Ishikawa (cell line): ENCODE results near the gene CISD3.

Experiments
- CEBPB ChIP-seq: IDR thresholded peaks from 2 replicates; pipeline ENCODE4 v1.6.1; 2012
- CREB1 ChIP-seq: IDR thresholded peaks from 2 replicates; pipeline ENCODE4 v1.6.1; 2012; ENCODE audit warnings: low read depth
- EGR1 ChIP-seq: IDR thresholded peaks from 2 replicates; pipeline ENCODE4 v1.6.1; 2012
- EP300 ChIP-seq: IDR thresholded peaks from 2 replicates; pipeline ENCODE4 v1.6.1; 2012; ENCODE audit warnings: borderline replicate concordance
- FOXM1 ChIP-seq: IDR thresholded peaks from 2 replicates; pipeline ENCODE4 v1.6.1; 2012; ENCODE audit warnings: low read depth, borderline replicate concordance
- MAX ChIP-seq: IDR thresholded peaks from 2 replicates; pipeline ENCODE4 v1.6.1; 2012
- RAD21 ChIP-seq: IDR thresholded peaks from 2 replicates; pipeline ENCODE4 v1.6.1; 2012; ENCODE audit warnings: low read depth
- REST ChIP-seq: IDR thresholded peaks from 2 replicates; pipeline ENCODE4 v1.6.1; 2012; ENCODE audit warnings: low read depth, mild to moderate bottlenecking
- TAF1 ChIP-seq: IDR thresholded peaks from 2 replicates; pipeline ENCODE4 v1.6.1; 2012; ENCODE audit warnings: low read depth, mild to moderate bottlenecking
- TCF12 ChIP-seq: IDR thresholded peaks from 2 replicates; pipeline ENCODE4 v1.6.1; 2012; ENCODE audit warnings: low read depth
- TEAD4 ChIP-seq: IDR thresholded peaks from 2 replicates; pipeline ENCODE4 v1.6.1; 2012
- USF1 ChIP-seq: IDR thresholded peaks from 2 replicates; pipeline ENCODE4 v1.6.1; 2012
- YY1 ChIP-seq: IDR thresholded peaks from 2 replicates; pipeline ENCODE4 v1.6.1; 2012; ENCODE audit warnings: low read depth
- ZBTB7A ChIP-seq: IDR thresholded peaks from 2 replicates; pipeline ENCODE4 v1.6.1; 2012; ENCODE audit warnings: low read depth

GRCh38 chr17:38705523-38705802, 24.7 kb upstream of the CISD3 start:
- TF ChIP-seq RAD21 (no peak), TAF1 (no peak), TEAD4 (no peak), EP300 (no peak), REST (no peak), ZBTB7A (no peak), CEBPB (no peak), EGR1 (no peak), TCF12 (no peak), USF1 (no peak), MAX (no peak), CREB1 (no peak), FOXM1 (no peak), YY1 (no peak)
